SU-DHL-6 (cell line): ENCODE results near the gene PSMG2.

ENCODE experiments used
- EZH2phosphoT487 ChIP-seq: fragments of 200-600 bp; sonication (generic), shearing (Covaris generic); conservative IDR thresholded peaks from 2 replicates; pipeline ENCODE4 v1.6.1; 2018; ENCODE audit warnings: mild to moderate bottlenecking, antibody characterized with exemption, low read length, moderate library complexity, mixed read lengths
- TF ChIP-seq, protein P1 (sequence below): fragments of 200-600 bp; sonication (generic); IDR thresholded peaks from one replicate; pipeline ENCODE4 v1.5.1; 2017; ENCODE audit warnings: antibody characterized with exemption, mild to moderate bottlenecking, low read length, moderate library complexity; ENCODE audit not compliant: insufficient read depth, poor library complexity, severe bottlenecking

DNA sequence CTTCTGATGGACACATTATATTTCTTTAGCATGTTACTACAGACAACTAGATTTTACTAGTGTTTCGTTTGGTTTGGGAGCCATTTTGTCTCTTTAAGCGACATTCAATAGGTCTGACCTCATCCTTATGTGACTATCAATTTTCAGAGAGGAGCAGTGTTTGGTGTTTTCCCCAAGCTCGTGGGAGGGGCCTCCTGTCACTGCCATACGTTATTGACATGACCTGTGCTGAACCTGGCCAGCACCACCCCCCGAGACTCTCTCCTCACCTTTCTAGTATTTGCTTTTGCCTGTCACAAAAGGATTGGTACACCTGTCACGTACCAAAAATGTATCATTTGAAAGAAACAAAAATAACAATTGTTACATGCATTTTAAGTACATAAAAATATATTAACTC, 69.3 kb downstream of the PSMG2 start:
- TF ChIP-seq, protein P1, sequence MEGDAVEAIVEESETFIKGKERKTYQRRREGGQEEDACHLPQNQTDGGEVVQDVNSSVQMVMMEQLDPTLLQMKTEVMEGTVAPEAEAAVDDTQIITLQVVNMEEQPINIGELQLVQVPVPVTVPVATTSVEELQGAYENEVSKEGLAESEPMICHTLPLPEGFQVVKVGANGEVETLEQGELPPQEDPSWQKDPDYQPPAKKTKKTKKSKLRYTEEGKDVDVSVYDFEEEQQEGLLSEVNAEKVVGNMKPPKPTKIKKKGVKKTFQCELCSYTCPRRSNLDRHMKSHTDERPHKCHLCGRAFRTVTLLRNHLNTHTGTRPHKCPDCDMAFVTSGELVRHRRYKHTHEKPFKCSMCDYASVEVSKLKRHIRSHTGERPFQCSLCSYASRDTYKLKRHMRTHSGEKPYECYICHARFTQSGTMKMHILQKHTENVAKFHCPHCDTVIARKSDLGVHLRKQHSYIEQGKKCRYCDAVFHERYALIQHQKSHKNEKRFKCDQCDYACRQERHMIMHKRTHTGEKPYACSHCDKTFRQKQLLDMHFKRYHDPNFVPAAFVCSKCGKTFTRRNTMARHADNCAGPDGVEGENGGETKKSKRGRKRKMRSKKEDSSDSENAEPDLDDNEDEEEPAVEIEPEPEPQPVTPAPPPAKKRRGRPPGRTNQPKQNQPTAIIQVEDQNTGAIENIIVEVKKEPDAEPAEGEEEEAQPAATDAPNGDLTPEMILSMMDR: no peak
- TF ChIP-seq EZH2phosphoT487: no peak
